ENCODE measurements around the gene SLC3A2. TPM values are rescaled to one million over a fixed set of nuclear protein-coding genes. Genes with fewer than 3 reads are reported as not detected.

Gene SLC3A2
- total RNA-seq, 1 experiment from 2014 or later = 334 TPM

DNA sequence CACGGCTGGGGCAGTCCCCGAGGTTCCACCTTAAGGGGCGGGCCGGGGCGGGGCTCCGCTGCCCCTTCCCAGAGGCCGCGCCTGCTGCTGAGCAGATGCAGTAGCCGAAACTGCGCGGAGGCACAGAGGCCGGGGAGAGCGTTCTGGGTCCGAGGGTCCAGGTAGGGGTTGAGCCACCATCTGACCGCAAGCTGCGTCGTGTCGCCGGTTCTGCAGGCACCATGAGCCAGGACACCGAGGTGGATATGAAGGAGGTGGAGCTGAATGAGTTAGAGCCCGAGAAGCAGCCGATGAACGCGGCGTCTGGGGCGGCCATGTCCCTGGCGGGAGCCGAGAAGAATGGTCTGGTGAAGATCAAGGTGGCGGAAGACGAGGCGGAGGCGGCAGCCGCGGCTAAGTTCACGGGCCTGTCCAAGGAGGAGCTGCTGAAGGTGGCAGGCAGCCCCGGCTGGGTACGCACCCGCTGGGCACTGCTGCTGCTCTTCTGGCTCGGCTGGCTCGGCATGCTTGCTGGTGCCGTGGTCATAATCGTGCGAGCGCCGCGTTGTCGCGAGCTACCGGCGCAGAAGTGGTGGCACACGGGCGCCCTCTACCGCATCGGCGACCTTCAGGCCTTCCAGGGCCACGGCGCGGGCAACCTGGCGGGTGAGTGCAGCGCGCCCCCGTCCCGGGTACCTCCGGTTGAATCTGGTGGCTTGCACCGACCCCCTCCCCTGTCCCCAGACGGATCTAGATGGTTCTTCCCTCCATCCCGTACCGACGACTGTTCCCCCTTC lies at the start of gene SLC3A2 (continued):
- no peak for TF ChIP-seq OVOL2 (CRISPR knock-in tag; IDR thresholded peaks at IDR 0.05; ENCODE audit: borderline replicate concordance)
- TF ChIP-seq, protein P1, sequence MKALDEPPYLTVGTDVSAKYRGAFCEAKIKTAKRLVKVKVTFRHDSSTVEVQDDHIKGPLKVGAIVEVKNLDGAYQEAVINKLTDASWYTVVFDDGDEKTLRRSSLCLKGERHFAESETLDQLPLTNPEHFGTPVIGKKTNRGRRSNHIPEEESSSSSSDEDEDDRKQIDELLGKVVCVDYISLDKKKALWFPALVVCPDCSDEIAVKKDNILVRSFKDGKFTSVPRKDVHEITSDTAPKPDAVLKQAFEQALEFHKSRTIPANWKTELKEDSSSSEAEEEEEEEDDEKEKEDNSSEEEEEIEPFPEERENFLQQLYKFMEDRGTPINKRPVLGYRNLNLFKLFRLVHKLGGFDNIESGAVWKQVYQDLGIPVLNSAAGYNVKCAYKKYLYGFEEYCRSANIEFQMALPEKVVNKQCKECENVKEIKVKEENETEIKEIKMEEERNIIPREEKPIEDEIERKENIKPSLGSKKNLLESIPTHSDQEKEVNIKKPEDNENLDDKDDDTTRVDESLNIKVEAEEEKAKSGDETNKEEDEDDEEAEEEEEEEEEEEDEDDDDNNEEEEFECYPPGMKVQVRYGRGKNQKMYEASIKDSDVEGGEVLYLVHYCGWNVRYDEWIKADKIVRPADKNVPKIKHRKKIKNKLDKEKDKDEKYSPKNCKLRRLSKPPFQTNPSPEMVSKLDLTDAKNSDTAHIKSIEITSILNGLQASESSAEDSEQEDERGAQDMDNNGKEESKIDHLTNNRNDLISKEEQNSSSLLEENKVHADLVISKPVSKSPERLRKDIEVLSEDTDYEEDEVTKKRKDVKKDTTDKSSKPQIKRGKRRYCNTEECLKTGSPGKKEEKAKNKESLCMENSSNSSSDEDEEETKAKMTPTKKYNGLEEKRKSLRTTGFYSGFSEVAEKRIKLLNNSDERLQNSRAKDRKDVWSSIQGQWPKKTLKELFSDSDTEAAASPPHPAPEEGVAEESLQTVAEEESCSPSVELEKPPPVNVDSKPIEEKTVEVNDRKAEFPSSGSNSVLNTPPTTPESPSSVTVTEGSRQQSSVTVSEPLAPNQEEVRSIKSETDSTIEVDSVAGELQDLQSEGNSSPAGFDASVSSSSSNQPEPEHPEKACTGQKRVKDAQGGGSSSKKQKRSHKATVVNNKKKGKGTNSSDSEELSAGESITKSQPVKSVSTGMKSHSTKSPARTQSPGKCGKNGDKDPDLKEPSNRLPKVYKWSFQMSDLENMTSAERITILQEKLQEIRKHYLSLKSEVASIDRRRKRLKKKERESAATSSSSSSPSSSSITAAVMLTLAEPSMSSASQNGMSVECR (CRISPR knock-in tag; IDR thresholded peaks at IDR 0.05; ENCODE audit: borderline replicate concordance) = peak; percentile 68; the same call in 1 of the 2 replicates
- no peak for TF ChIP-seq FOXJ3 (CRISPR knock-in tag; IDR thresholded peaks at IDR 0.05; ENCODE audit: borderline replicate concordance)
- TF ChIP-seq ETV6 (CRISPR knock-in tag; IDR thresholded peaks at IDR 0.05) = no peak
- no peak for TF ChIP-seq ZNF423 (CRISPR knock-in tag; IDR thresholded peaks at IDR 0.05)
- TF ChIP-seq SMAD4 (CRISPR knock-in tag; IDR thresholded peaks at IDR 0.05) = 0 out of 2 replicates have a peak, but pooled peaks have one; percentile 70
- peak; percentile 87; the same call in 1 of the 2 replicates for TF ChIP-seq ZNF416 (CRISPR knock-in tag; IDR thresholded peaks at IDR 0.05)
- TF ChIP-seq PRDM15 (CRISPR knock-in tag; IDR thresholded peaks at IDR 0.05) = peak; percentile 42; the same call in 1 of the 2 replicates
- TF ChIP-seq IRF2 (CRISPR knock-in tag; IDR thresholded peaks at IDR 0.05; ENCODE audit: borderline replicate concordance, low read depth) = no peak
- TF ChIP-seq, protein P2, sequence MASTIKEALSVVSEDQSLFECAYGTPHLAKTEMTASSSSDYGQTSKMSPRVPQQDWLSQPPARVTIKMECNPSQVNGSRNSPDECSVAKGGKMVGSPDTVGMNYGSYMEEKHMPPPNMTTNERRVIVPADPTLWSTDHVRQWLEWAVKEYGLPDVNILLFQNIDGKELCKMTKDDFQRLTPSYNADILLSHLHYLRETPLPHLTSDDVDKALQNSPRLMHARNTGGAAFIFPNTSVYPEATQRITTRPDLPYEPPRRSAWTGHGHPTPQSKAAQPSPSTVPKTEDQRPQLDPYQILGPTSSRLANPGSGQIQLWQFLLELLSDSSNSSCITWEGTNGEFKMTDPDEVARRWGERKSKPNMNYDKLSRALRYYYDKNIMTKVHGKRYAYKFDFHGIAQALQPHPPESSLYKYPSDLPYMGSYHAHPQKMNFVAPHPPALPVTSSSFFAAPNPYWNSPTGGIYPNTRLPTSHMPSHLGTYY (CRISPR knock-in tag; IDR thresholded peaks at IDR 0.05) = no peak
- peak; percentile 72; the same call in 1 of the 2 replicates for TF ChIP-seq KAT7 (CRISPR knock-in tag; IDR thresholded peaks at IDR 0.05; ENCODE audit: borderline replicate concordance)
- TF ChIP-seq ZNF396 (CRISPR knock-in tag; IDR thresholded peaks at IDR 0.05; ENCODE audit: borderline replicate concordance) = no peak
- TF ChIP-seq RORB (CRISPR knock-in tag; IDR thresholded peaks at IDR 0.05) = no peak
- peak; percentile 76; the same call in 1 of the 2 replicates for TF ChIP-seq EMX1 (CRISPR knock-in tag; IDR thresholded peaks at IDR 0.05)
- TF ChIP-seq ATF1 (CRISPR knock-in tag; IDR thresholded peaks at IDR 0.05) = peak; percentile 85; the same call in 1 of the 2 replicates
- peak; percentile 85; the same call in 1 of the 2 replicates for TF ChIP-seq ZNF219 (CRISPR knock-in tag; IDR thresholded peaks at IDR 0.05; ENCODE audit: borderline replicate concordance)
- peak; percentile 66; the same call in 1 of the 2 replicates for TF ChIP-seq NFE2L1 (CRISPR knock-in tag; IDR thresholded peaks at IDR 0.05)
- TF ChIP-seq NR3C1 (CRISPR knock-in tag; conservative IDR thresholded peaks at IDR 0.05; ENCODE audit: low read depth) = no peak
- TF ChIP-seq NFYB (CRISPR knock-in tag; conservative IDR thresholded peaks at IDR 0.05; ENCODE audit: low read depth) = 0 out of 2 replicates have a peak, but pooled peaks have one; percentile 25
- peak; percentile 34; the same call in 1 of the 2 replicates for TF ChIP-seq ZNF232 (CRISPR knock-in tag; IDR thresholded peaks at IDR 0.05)
- TF ChIP-seq CREM (CRISPR knock-in tag; IDR thresholded peaks at IDR 0.05) = peak; percentile 65
- TF ChIP-seq CBFB (CRISPR knock-in tag; IDR thresholded peaks at IDR 0.05; ENCODE audit: low read depth) = no peak
- no peak for TF ChIP-seq TCF7 (CRISPR knock-in tag; IDR thresholded peaks at IDR 0.05; ENCODE audit: low read depth)
- TF ChIP-seq, protein P3, sequence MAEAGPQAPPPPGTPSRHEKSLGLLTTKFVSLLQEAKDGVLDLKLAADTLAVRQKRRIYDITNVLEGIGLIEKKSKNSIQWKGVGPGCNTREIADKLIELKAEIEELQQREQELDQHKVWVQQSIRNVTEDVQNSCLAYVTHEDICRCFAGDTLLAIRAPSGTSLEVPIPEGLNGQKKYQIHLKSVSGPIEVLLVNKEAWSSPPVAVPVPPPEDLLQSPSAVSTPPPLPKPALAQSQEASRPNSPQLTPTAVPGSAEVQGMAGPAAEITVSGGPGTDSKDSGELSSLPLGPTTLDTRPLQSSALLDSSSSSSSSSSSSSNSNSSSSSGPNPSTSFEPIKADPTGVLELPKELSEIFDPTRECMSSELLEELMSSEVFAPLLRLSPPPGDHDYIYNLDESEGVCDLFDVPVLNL (CRISPR knock-in tag; IDR thresholded peaks at IDR 0.05; ENCODE audit: borderline replicate concordance, low read depth) = no peak
- no peak for TF ChIP-seq ATF6 (CRISPR knock-in tag; IDR thresholded peaks at IDR 0.05)
- TF ChIP-seq FOXK1 (CRISPR knock-in tag; IDR thresholded peaks at IDR 0.05) = peak; percentile 45; the same call in 1 of the 2 replicates
- no peak for TF ChIP-seq NR2C2 (CRISPR knock-in tag; IDR thresholded peaks at IDR 0.05)
- TF ChIP-seq ZBTB21 (CRISPR knock-in tag; IDR thresholded peaks at IDR 0.05; ENCODE audit: borderline replicate concordance) = no peak
